NCI-H345 treated with DMSO at 0.1 percent for 48 hours (cell line): Measurements from ENCODE around the gene SNTG2.
A peak's percentile ranks its signal among the peaks of the same experiment; 100 is the strongest.
"Not testable (repeated sequence)": the region's sequence is repeated elsewhere in the genome, so short reads cannot be mapped to it uniquely, and the experiment has no call there.

ENCODE experiments used
- DNase-seq: peaks from one replicate; lab custom pipeline; 2025; ENCODE audit not compliant: unreplicated experiment; lab: John Stamatoyannopoulos, UW

SNTG2 gene

DNA sequence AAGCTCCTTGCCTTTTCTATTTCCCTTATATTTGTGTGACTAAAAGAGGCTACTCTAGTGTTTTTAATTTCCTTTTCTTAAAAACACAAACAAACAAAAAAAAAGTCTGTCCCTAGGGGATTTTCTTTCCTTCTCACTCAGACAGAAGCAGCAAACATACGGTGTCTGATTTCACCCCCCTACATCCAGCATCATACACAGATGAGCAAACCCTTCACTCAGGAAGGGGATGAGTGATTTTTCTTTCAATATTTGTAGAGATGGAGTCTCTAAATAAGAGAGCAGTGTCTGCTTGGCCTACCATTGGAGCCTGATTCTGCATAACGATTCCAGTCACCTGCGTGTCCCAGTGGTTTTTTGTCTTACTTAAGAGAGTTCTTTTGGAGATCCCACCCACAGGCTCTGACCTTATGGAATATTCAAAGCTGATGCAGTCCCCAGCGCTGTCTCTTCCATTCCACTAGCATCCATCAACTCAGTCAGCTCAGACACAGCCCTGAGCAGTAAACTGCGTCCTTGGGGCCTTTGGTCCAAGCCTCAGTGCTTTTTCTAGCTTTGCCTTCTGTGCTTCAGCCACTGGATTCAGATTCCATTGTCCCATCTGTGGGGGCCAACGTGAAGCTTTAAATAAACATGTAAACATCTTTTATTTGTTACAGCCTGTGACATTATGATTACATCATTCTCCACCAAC is 410.1 kb downstream of the SNTG2 start:
- peak; percentile 35 for DNase-seq

DNA sequence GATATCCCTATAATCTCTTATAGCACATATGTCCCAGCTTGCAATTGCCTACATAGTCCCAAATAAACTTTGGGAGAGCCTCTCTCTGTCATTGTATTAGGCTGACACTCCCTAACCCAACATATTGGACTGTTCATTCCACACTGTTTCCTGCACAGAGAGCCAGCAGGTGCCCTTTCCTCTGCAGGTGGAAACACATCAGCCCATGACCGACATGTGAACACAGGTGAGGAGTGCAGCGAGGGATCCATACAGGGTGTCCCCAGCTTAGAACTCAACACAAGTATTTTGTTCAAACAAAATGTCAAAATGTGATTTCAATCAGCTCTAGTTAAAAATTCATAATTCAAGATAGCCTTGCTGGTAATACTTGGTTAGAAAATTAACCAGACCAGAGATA is 412.7 kb downstream of the SNTG2 start:
- DNase-seq, result no peak

GRCh38 chr2:1366546-1367134 is 416.0 kb downstream of the SNTG2 start:
- peak; percentile 99 for DNase-seq

DNA sequence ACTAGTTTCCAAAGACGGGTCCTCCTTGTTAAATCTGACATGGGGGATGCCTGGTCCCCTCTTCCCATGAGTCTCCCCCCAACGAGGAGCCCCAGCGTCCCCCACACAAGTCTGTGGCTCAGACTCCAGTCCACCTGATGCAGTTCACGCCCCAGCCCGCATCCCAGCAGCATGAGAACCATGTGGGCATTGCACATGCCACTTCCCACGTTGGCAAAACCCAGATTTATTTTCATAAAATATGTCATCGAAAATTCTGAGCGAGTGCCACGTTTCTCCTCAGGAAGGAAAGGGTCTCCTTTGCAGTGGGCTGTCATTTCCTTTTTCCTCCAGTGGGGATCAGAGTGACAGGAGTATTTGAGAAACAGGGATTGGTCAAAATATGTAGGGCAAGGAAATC is 417.0 kb downstream of the SNTG2 start:
- DNase-seq, result no peak

GRCh38 chr2:1369905-1370304 is 419.3 kb downstream of the SNTG2 start:
- no peak for DNase-seq

DNA sequence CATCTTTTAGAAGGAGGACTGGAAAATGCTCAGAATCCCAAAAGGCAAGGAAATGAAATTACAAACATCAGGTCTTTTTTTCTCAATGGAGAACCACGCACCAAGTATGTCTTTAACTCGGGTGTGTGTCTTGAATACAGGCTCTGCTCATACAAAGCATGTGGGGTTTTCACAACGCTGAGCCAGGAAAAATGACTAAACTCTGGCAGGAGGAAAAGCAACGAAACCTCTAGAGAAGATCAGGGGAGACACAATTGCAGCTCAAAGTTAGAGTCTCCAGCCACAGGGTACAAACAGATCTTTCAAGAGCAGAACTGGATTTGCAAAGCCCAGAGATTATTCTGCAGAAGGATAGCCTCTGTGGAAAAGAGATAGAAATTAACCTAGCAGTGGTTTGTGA is 419.8 kb downstream of the SNTG2 start:
- no peak for DNase-seq

DNA sequence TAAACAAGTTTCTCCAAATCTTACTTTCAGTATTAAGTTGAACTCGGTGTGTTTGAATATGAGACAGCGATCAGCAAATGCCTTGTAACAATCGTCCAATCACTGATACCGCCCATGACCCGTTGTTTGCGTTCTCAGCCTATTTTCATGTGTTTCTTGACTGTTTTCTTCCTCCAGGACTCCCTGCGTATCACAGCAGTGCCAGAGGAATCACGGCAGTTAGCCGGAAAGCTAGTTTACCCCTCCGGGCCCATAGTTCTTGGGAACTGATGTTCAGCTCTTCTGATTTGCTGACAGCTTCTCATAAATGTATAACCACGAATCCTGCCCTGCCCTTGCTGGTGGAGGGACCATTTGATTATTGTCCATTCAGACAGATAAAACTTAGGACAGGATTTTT is 420.4 kb downstream of the SNTG2 start:
- no peak for DNase-seq

DNA sequence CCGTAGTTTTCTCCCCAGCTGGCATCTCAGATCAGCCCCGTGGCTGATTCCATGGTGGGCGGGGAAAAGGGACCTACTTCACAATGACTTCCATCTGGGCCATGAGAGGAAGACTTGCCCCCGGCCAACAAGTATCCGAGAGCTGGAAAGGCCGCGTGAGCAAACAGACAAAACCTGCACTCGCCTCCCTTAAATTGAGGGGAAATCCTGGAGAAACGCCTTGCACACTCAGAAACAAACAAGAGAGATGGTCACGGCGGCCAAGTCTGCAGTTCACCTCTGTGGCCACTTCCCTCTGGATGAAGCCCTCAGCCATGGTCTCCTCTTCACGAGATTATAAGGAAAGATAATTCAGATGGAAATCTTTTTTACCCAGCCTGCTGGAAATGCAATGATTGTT is 423.2 kb downstream of the SNTG2 start:
- DNase-seq, result peak; percentile 70

GRCh38 chr2:1374287-1374686 is 423.6 kb downstream of the SNTG2 start:
- no peak for DNase-seq

- peak; percentile 62 for DNase-seq
Observed at GRCh38 chr2:1375794-1376193, 425.1 kb downstream of the SNTG2 start.

DNA sequence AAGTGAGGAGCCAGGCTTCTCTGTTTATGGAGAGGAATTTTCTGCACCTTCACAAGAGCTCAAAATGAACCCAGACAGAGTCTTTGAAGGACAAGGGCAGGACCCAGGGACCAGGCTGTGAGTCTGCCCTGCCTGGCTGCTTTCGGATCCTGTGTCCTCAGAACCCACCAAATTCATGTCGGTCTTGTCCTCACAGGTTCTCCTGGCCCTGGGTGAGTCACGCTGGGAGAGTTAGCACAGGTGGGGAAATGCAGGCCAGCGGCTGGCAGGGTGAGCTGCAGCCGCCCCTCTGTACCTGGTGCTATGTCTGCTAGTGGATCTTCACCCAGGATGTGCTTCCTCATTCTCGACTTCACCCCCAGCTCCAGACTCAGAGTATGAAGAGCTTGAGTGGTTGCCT is 426.8 kb downstream of the SNTG2 start:
- no peak for DNase-seq

- no peak for DNase-seq
Observed at GRCh38 chr2:1378456-1379150, 428.0 kb downstream of the SNTG2 start.

DNA sequence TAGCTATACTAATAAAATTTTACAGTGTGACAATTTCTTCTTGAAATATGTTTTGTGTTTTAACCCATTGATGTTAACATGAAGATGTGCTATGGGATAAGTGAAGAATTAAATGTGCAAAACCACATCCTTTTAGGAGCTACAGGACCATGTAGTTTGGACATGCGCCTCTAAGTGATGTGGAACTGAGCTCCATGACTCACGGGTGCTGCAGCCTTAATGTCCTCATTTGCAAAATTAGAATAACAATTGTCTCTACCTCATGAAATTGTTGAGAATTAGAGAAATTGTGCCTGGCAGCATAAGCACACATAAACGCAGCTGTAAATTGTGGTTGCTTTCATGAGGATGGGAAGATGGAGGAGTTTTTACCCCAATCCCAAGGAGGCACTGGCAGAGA is 431.0 kb downstream of the SNTG2 start:
- DNase-seq, result no peak

GRCh38 chr2:1387954-1388725 is 437.5 kb downstream of the SNTG2 start:
- DNase-seq, result not testable (repeated sequence)

GRCh38 chr2:1390118-1390517 is 439.5 kb downstream of the SNTG2 start:
- not testable (repeated sequence) for DNase-seq

- DNase-seq, result no peak
Observed at GRCh38 chr2:1393321-1393720, 442.7 kb downstream of the SNTG2 start.

GRCh38 chr2:1394709-1395408 is 444.2 kb downstream of the SNTG2 start:
- DNase-seq, result no peak

DNA sequence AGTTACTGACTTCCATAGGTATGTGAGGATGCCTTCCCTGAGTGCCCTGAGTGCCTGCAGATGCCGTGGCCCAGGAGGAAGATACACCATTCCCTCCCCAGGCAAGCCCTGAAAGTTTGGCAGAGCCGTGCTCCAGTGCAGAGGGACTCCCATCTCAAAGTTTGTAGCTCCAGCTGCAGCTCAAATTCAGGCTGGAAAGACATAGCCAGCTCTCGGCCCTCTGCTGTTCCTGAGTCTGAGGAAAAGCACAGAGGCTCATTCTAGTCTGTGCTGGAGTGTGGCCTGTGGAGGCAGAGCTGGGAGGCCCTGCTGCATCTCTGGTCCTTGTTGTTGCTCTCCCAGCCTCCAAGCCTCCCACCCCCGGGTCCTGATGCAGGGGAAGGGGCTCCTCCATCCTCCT is 446.7 kb downstream of the SNTG2 start:
- DNase-seq, result no peak

- no peak for DNase-seq
Observed at GRCh38 chr2:1398191-1398590, 447.5 kb downstream of the SNTG2 start.

DNA sequence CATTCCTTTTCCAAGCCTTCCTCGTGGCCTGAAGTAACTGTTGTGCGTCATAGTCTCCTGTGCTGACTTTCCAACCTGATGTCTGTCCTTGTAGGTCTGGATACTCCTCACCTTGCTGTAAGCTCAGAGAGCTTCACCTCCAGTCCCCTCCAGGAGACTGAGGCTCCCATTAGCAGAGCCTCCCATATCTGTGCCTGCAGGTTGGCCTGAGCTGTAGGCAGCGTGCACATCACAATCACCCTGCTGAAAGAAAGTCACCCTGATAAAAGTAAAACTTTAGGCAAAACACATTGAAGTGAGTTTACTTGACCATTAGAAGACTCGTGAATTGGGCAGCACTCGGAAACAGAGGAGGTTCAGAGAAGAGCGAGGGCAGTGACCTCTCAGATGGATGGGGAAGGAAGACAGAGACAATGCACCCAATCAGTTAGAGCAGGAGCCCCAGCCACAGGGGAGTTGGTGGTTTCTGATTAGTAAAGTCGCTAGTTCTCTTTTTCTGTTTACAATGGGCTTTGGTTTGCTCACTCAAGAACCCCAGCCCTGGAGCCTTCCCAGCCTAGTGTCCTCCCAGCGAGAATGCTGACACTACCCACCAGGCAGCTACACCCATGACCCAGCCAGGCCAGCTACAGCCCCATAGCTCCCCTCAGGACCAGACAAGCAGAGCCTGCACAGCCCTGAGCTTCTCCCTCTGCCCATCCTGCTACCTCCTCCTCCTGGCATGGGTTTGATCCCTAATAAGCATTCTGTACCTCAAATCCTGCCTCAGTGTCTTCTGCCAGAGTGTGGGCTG is 450.5 kb downstream of the SNTG2 start:
- DNase-seq, result no peak
